GM12878 (cell line): ENCODE results near the gene ZNF790. TPM values are rescaled to one million over a fixed set of nuclear protein-coding genes. Genes with fewer than 3 reads are reported as not detected.

ENCODE experiments used
- ATAC-seq: fragments of 200-7000 bp; cut with Tn5 transposase; 3 replicates; pipeline ENCODE4 v1.9.1; 2020; ENCODE audit warnings: mild to moderate bottlenecking, moderate library complexity
- BruUV-seq: library from RNA; stranded (reverse); fragments of 400-500 nt; replicated peaks from 2 replicates; lab custom pipeline; 2021; lab: Mats Ljungman, UMichigan
- CTCF ChIA-PET: fragments of 300-600 bp; sonication (Branson Sonifier 250); formaldehyde crosslinking; extraction: SDS; loops from one replicate; lab custom pipeline; 2021; ENCODE audit warnings: inconsistent platforms; lab: Yijun Ruan, JAX
- POLR2A ChIA-PET: fragments of 350-600 bp; formaldehyde crosslinking; extraction: SDS; loops from one replicate; lab custom pipeline; 2021; ENCODE audit warnings: inconsistent platforms; lab: Charles Lee
- RAD21 ChIA-PET: fragments of 300-600 bp; sonication (Branson Sonifier 250); formaldehyde crosslinking; loops from one replicate; lab custom pipeline; 2023; ENCODE audit warnings: antibody characterized with exemption; ENCODE audit not compliant: unreplicated experiment; lab: Charles Lee
- SMC1A ChIA-PET: fragments of 300-600 bp; sonication (Branson Sonifier 250); formaldehyde crosslinking; loops from one replicate; lab custom pipeline; 2023; ENCODE audit not compliant: unreplicated experiment, uncharacterized antibody; lab: Charles Lee
- DNase-seq: peaks from one replicate; pipeline ENCODE4 v3.0.0-alpha.2; 2011; ENCODE audit warnings: low read depth, low spot score
- FAIRE-seq: peaks from 3 replicates; lab custom pipeline; 2011; peaks lifted over from hg19 to GRCh38; lab: Jason Lieb, UNC
- H2AFZ ChIP-seq: 2 replicates; pipeline ENCODE4 v1.6.0; 2011; ENCODE audit warnings: low read depth, low read length, control low read depth; ENCODE audit not compliant: control insufficient read depth
- H3K27ac ChIP-seq: 2 replicates; pipeline ENCODE4 v1.5.1; 2011; ENCODE audit warnings: control low read depth; ENCODE audit not compliant: control insufficient read depth, insufficient read depth
- H3K27me3 ChIP-seq, 2 experiments: replicated peaks in 1 of 2; 2 replicates each; pipeline versions ENCODE4 v1.6.0 to v1.6.1; 2011; ENCODE audit warnings: low read length in 1 of 2; ENCODE audit not compliant: control insufficient read depth in 2 of 2, insufficient read depth in 2 of 2
- H3K36me3 ChIP-seq, 2 experiments: 2 replicates each; pipeline ENCODE4 v1.5.1; 2011; ENCODE audit warnings: low read length in 1 of 2; ENCODE audit not compliant: control insufficient read depth in 2 of 2, insufficient read depth in 2 of 2
- H3K4me1 ChIP-seq: 2 replicates; pipeline ENCODE4 v1.6.1; 2011; ENCODE audit warnings: mild to moderate bottlenecking, low read length, moderate library complexity, mixed read lengths; ENCODE audit not compliant: control insufficient read depth, insufficient read depth
- H3K4me2 ChIP-seq: 2 replicates; pipeline ENCODE4 v1.6.0; 2011; ENCODE audit warnings: control low read depth; ENCODE audit not compliant: control insufficient read depth, insufficient read depth
- H3K4me3 ChIP-seq: fragments of 200-600 bp; sonication (generic); 2 replicates; pipeline ENCODE4 v1.5.1; 2016
- H3K79me2 ChIP-seq: 2 replicates; pipeline ENCODE4 v1.6.0; 2011; ENCODE audit warnings: low read length; ENCODE audit not compliant: control insufficient read depth, insufficient read depth
- H3K9ac ChIP-seq: 2 replicates; pipeline ENCODE4 v1.8.0; 2011; ENCODE audit warnings: low read length, control low read depth, mixed read lengths; ENCODE audit not compliant: control insufficient read depth, insufficient read depth
- H3K9me3 ChIP-seq: replicated peaks from 3 replicates; pipeline ENCODE4 v1.5.1; 2011; ENCODE audit warnings: mild to moderate bottlenecking, low read length; ENCODE audit not compliant: control insufficient read depth, insufficient read depth
- H4K20me1 ChIP-seq: 2 replicates; pipeline ENCODE4 v1.6.0; 2011; ENCODE audit not compliant: control insufficient read depth, insufficient read depth
- NR2C1 ChIP-seq: fragments of 450-650 bp; IDR thresholded peaks from 2 replicates; pipeline ENCODE4 v1.6.1; 2017; ENCODE audit warnings: antibody characterized with exemption, mild to moderate bottlenecking, moderate library complexity
- SPI1 ChIP-seq: IDR thresholded peaks from 2 replicates; pipeline ENCODE4 v1.6.1; 2011; ENCODE audit warnings: low read depth, mild to moderate bottlenecking, low read length, moderate library complexity, borderline replicate concordance; ENCODE audit not compliant: insufficient read depth
- ZNF207 ChIP-seq: fragments of 450-650 bp; IDR thresholded peaks from 2 replicates; pipeline ENCODE4 v1.6.1; 2014; ENCODE audit warnings: antibody characterized with exemption, mild to moderate bottlenecking, borderline replicate concordance
- ZNF24 ChIP-seq: fragments of 450-650 bp; IDR thresholded peaks from 2 replicates; pipeline ENCODE4 v1.6.1; 2017; ENCODE audit warnings: antibody characterized with exemption, mild to moderate bottlenecking
- ZNF622 ChIP-seq: fragments of 450-650 bp; IDR thresholded peaks from 2 replicates; pipeline ENCODE4 v1.6.1; 2017; ENCODE audit warnings: mild to moderate bottlenecking, inconsistent platforms
- WGBS: methylation state at CpG from one replicate; pipeline ENCODE4 v1.1.6; 2016; ENCODE audit warnings: low lambda C conversion rate; ENCODE audit not compliant: insufficient replicate concordance, insufficient coverage; ENCODE audit errors: missing lambda C conversion rate; 5-methylcytosine and 5-hydroxymethylcytosine counted together
- in situ Hi-C: fragments of 300-500 bp; cut with MboI; formaldehyde crosslinking; loops from 9 replicates; pipeline ENCODE4 v1.14.3; 2018; ENCODE audit warnings: mixed read lengths
- intact Hi-C: fragments of 100-400 bp; cut with micrococcal nuclease; formaldehyde crosslinking; loops from one replicate; pipeline ENCODE4 v1.14.2; 2022; ENCODE audit not compliant: unreplicated experiment
- polyA plus RNA-seq, 11 experiments: library from polyadenylated mRNA; depleted of rRNA in 4 of 11; unstranded in 6 of 11; stranded (reverse) in 5 of 11; fragments of >200 nt; fragmentation: Nextera tagmentation in 4 of 11; fragmentation: Illumina TruSeq in 1 of 11; extraction: Ambion mirVana in 4 of 11; extraction: Trizol in 1 of 11; gene quantifications; 1 replicate in 1 of 11; 2 replicates in 10 of 11; pipeline versions ENCODE4 v1.2.1 to v1.2.3, GENCODE V29; 2011 to 2016; ENCODE audit warnings: inconsistent platforms in 2 of 11, missing spikeins in 2 of 11, low read depth in 1 of 11
- total RNA-seq, 4 experiments: library from RNA; depleted of rRNA in 3 of 4; stranded (reverse); fragments of >200 nt in 3 of 4; fragmentation: Illumina TruSeq in 1 of 4; extraction: Trizol in 1 of 4; gene quantifications; 2 replicates each; pipeline versions ENCODE4 v1.2.1 to v1.2.3, GENCODE V29; 2013 to 2021
- TF ChIP-seq, protein P1 (sequence below): fragments of 450-650 bp; IDR thresholded peaks from 2 replicates; pipeline ENCODE4 v1.6.1; 2016; ENCODE audit warnings: mild to moderate bottlenecking

Gene ZNF790
- total and polyA plus RNA-seq, 10 of the 15 experiments (the other 5 are each of a cell fraction or from before 2014, with no cell fraction given), result 0.87 to 5.2 (median 2.9) TPM

GRCh38 chr19:36773223-36773579, 65.0 kb downstream of the ZNF790 start:
- Histone ChIP-seq H3K4me2 (peak overlapping the region; percentile 95), H4K20me1 (no peaks in the 10 kb centered on the region), H3K27me3 (no peaks in the 10 kb centered on the region), H3K79me2 (no peaks in the 10 kb centered on the region; the same call in none of the 2 replicates), H3K9ac (peak overlapping the region; percentile 62), H2AFZ (peak overlapping the region; percentile 100), H3K4me3 (peak overlapping the region; percentile 93), H3K4me1 (0 out of 2 replicates have a peak, but pooled peaks cover 4% of the 10 kb centered on the region), H3K27ac (peak overlapping the region; percentile 74), H3K9me3 (peaks cover 4% of the 10 kb centered on the region; the same call in 2 of the 3 replicates), H3K36me3 (no peaks in the 10 kb centered on the region)
- TSS peak; percentile 72 for BruUV-seq
- 2% methylated on average over 8 of the region's 15 CpGs for WGBS
- ATAC-seq, result peak; percentile 44
- TF ChIP-seq NR2C1 (no peak), ZNF622 (no peak), SPI1 (no peak), ZNF207 (peak; percentile 21; the same call in 1 of the 2 replicates), ZNF24 (no peak)
- TF ChIP-seq, protein P1, sequence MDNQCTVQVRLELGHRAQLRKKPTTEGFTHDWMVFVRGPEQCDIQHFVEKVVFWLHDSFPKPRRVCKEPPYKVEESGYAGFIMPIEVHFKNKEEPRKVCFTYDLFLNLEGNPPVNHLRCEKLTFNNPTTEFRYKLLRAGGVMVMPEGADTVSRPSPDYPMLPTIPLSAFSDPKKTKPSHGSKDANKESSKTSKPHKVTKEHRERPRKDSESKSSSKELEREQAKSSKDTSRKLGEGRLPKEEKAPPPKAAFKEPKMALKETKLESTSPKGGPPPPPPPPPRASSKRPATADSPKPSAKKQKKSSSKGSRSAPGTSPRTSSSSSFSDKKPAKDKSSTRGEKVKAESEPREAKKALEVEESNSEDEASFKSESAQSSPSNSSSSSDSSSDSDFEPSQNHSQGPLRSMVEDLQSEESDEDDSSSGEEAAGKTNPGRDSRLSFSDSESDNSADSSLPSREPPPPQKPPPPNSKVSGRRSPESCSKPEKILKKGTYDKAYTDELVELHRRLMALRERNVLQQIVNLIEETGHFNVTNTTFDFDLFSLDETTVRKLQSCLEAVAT, result peak; percentile 5; the same call in 1 of the 2 replicates
- ChIA-PET SMC1A (interaction anchor here (0.9 to 2.9 kb wide), 4 partner anchors 77 to 467 kb away, joined by 3 to 18 read pairs (median 3); partner anchors contain the start of genes ZNF345, ZNF529 and ZNF567), POLR2A (interaction anchor here (0.6 to 1.3 kb wide), 3 partner anchors 77 to 845 kb away, joined by 3 to 7 read pairs (median 3); partner anchors contain the start of genes ZNF345 and ZNF565), RAD21 (interaction anchor here (0.7 to 1.3 kb wide), 3 partner anchors 77 to 245 kb away, joined by 3 to 10 read pairs (median 5); partner anchors contain the start of genes ZNF260, ZNF345 and ZNF567), CTCF (interaction anchor here (0.6 kb wide), 1 partner anchor 16 kb away, joined by 5 read pairs; no protein-coding TSS in a partner anchor)
- no peak for DNase-seq
- peak; percentile 64 for FAIRE-seq
- in situ Hi-C loops, result no loop called here
- intact Hi-C loops, result loop anchor here (2.0 to 5.0 kb wide), 4 partner anchors 64 to 694 kb away; partner anchors contain the start of genes ZNF260, ZNF569, ZNF570 and ZNF790
